Measurements from ENCODE around the gene GRIK2.

- TF ChIP-seq, protein P1, sequence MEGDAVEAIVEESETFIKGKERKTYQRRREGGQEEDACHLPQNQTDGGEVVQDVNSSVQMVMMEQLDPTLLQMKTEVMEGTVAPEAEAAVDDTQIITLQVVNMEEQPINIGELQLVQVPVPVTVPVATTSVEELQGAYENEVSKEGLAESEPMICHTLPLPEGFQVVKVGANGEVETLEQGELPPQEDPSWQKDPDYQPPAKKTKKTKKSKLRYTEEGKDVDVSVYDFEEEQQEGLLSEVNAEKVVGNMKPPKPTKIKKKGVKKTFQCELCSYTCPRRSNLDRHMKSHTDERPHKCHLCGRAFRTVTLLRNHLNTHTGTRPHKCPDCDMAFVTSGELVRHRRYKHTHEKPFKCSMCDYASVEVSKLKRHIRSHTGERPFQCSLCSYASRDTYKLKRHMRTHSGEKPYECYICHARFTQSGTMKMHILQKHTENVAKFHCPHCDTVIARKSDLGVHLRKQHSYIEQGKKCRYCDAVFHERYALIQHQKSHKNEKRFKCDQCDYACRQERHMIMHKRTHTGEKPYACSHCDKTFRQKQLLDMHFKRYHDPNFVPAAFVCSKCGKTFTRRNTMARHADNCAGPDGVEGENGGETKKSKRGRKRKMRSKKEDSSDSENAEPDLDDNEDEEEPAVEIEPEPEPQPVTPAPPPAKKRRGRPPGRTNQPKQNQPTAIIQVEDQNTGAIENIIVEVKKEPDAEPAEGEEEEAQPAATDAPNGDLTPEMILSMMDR (IDR thresholded peaks at IDR 0.05) = no peak
- TF ChIP-seq POLR2AphosphoS5 (IDR thresholded peaks at IDR 0.05; ENCODE audit: low read depth, low read length) (no peak), REST (IDR thresholded peaks at IDR 0.05; ENCODE audit: insufficient read depth in 1 of 2, low read depth in 2 of 2, low read length in 1 of 2) (no peak), SIN3A (IDR thresholded peaks at IDR 0.05; ENCODE audit: borderline replicate concordance, insufficient read depth, low read depth, low read length) (no peak), TCF7L2 (IDR thresholded peaks at IDR 0.05; ENCODE audit: low read depth, low read length) (no peak)
These were observed 150.8 kb downstream of the GRIK2 start for GRCh38 chr6:101544286-101544685.
